Measurements from ENCODE around the gene FGFRL1. TPM values are rescaled to one million over a fixed set of nuclear protein-coding genes. Genes with fewer than 3 reads are reported as not detected.

The FGFRL1 gene
- total and polyA plus RNA-seq, 2 of the 13 experiments (the other 11 are each of a cell fraction or from before 2014, with no cell fraction given) = 19.1 to 30.6 TPM

DNA sequence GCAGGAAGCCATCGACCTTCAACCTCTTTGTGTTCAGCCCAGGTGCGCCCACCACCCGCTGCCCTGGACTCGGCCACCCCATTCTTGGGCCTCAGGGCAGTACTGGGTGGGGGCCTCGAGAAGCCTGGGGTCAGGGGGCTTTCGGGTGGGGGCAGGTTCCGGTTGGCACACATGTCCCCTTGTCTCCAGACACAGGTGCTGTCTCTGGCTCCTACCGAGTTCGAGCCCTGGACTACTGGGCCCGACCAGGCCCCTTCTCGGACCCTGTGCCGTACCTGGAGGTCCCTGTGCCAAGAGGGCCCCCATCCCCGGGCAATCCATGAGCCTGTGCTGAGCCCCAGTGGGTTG is 7.4 kb upstream of the FGFRL1 start:
- peaks cover 9% of the 10 kb centered on the region for H3K4me1 ChIP-seq (ENCODE audit: insufficient read depth, low read length)
- H3K9ac ChIP-seq (ENCODE audit: insufficient read depth, low read depth, low read length) = no peak overlapping the region
- no TSS peak for BruUV-seq (replicated peaks)
- H3K79me2 ChIP-seq (ENCODE audit: insufficient read depth, low read length) = no peaks in the 10 kb centered on the region
- no peak overlapping the region for H3K27ac ChIP-seq (ENCODE audit: extremely low read length, insufficient read depth, low read length)
- ChIA-PET CTCF (ENCODE audit: low intra/inter-chr PET ratio, low total read pairs) (no interaction called here), POLR2A (no interaction called here)
- H3K27me3 ChIP-seq (ENCODE audit: control insufficient read depth in 1 of 2, insufficient read depth in 2 of 2, low read length in 2 of 2) = peaks cover 11 to 42% of the 10 kb centered on the region in 2 experiments
- H4K20me1 ChIP-seq (ENCODE audit: insufficient read depth, low read length) = no peaks in the 10 kb centered on the region
- intact Hi-C loops (cut with micrococcal nuclease; ENCODE audit: unreplicated experiment) = no loop called here
- in situ Hi-C loops (cut with HindIII; ENCODE audit: extremely low pct_ligation_motif_present, low pct_unique_long_range_greater_than_20kb) = no loop called here
- H3K4me3 ChIP-seq (replicated peaks in 1 of 3; ENCODE audit: insufficient read depth in 1 of 3, low read depth in 2 of 3, low read length in 3 of 3) = no peak overlapping the region
- no peaks in the 10 kb centered on the region for H3K36me3 ChIP-seq (replicated peaks in 1 of 2; ENCODE audit: control insufficient read depth in 1 of 2, insufficient read depth in 2 of 2, low read length in 2 of 2)
- 0% methylated on average over 4 of the region's 13 CpGs for WGBS (ENCODE audit: low lambda C conversion rate)
- H3K9me3 ChIP-seq (ENCODE audit: low read length) = no peaks in the 10 kb centered on the region
- no peak overlapping the region for H3K4me2 ChIP-seq (ENCODE audit: low read depth, low read length)
- FAIRE-seq (no peak), ATAC-seq (no peak), DNase-seq (ENCODE audit: low spot score) (no peak)
- no peak overlapping the region for H2AFZ ChIP-seq (ENCODE audit: low read length)
- TF ChIP-seq KLF12 (CRISPR knock-in tag; IDR thresholded peaks at IDR 0.05; ENCODE audit: borderline replicate concordance) (no peak), NFATC3 (CRISPR knock-in tag; IDR thresholded peaks at IDR 0.05) (no peak), RBFOX2 (IDR thresholded peaks at IDR 0.05; ENCODE audit: low read depth, low read length) (no peak), THYN1 (CRISPR knock-in tag; IDR thresholded peaks at IDR 0.05; ENCODE audit: borderline replicate concordance, low read depth) (no peak), ZNF251 (CRISPR knock-in tag; IDR thresholded peaks at IDR 0.05) (no peak), ZNF543 (CRISPR knock-in tag; IDR thresholded peaks at IDR 0.05) (no peak), GPN1 (CRISPR knock-in tag; IDR thresholded peaks at IDR 0.05; ENCODE audit: borderline replicate concordance) (no peak), MEIS1 (CRISPR knock-in tag; IDR thresholded peaks at IDR 0.05; ENCODE audit: borderline replicate concordance) (no peak), KDM5B (CRISPR knock-in tag; IDR thresholded peaks at IDR 0.05; ENCODE audit: borderline replicate concordance) (no peak), KMT2A (CRISPR knock-in tag; IDR thresholded peaks at IDR 0.05) (no peak), TEAD3 (CRISPR knock-in tag; optimal IDR thresholded peaks at IDR 0.05; ENCODE audit: borderline replicate concordance) (no peak), ZNF672 (CRISPR knock-in tag; IDR thresholded peaks at IDR 0.05) (no peak)
- TF ChIP-seq, protein P1, sequence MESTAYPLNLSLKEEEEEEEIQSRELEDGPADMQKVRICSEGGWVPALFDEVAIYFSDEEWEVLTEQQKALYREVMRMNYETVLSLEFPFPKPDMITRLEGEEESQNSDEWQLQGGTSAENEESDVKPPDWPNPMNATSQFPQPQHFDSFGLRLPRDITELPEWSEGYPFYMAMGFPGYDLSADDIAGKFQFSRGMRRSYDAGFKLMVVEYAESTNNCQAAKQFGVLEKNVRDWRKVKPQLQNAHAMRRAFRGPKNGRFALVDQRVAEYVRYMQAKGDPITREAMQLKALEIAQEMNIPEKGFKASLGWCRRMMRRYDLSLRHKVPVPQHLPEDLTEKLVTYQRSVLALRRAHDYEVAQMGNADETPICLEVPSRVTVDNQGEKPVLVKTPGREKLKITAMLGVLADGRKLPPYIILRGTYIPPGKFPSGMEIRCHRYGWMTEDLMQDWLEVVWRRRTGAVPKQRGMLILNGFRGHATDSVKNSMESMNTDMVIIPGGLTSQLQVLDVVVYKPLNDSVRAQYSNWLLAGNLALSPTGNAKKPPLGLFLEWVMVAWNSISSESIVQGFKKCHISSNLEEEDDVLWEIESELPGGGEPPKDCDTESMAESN (CRISPR knock-in tag; conservative IDR thresholded peaks at IDR 0.05) = no peak
- TF ChIP-seq, protein P2, sequence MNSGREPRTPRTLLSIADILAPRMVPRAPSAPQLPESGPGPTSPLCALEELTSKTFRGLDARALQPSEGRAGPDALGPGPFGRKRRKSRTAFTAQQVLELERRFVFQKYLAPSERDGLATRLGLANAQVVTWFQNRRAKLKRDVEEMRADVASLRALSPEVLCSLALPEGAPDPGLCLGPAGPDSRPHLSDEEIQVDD (CRISPR knock-in tag; IDR thresholded peaks at IDR 0.05; ENCODE audit: borderline replicate concordance) = no peak
- TF ChIP-seq, protein P3, sequence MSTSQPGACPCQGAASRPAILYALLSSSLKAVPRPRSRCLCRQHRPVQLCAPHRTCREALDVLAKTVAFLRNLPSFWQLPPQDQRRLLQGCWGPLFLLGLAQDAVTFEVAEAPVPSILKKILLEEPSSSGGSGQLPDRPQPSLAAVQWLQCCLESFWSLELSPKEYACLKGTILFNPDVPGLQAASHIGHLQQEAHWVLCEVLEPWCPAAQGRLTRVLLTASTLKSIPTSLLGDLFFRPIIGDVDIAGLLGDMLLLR (CRISPR knock-in tag; IDR thresholded peaks at IDR 0.05) = no peak
- TF ChIP-seq, protein P4, sequence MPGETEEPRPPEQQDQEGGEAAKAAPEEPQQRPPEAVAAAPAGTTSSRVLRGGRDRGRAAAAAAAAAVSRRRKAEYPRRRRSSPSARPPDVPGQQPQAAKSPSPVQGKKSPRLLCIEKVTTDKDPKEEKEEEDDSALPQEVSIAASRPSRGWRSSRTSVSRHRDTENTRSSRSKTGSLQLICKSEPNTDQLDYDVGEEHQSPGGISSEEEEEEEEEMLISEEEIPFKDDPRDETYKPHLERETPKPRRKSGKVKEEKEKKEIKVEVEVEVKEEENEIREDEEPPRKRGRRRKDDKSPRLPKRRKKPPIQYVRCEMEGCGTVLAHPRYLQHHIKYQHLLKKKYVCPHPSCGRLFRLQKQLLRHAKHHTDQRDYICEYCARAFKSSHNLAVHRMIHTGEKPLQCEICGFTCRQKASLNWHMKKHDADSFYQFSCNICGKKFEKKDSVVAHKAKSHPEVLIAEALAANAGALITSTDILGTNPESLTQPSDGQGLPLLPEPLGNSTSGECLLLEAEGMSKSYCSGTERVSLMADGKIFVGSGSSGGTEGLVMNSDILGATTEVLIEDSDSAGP (CRISPR knock-in tag; IDR thresholded peaks at IDR 0.05; ENCODE audit: borderline replicate concordance) = no peak
- TF ChIP-seq, protein P5, sequence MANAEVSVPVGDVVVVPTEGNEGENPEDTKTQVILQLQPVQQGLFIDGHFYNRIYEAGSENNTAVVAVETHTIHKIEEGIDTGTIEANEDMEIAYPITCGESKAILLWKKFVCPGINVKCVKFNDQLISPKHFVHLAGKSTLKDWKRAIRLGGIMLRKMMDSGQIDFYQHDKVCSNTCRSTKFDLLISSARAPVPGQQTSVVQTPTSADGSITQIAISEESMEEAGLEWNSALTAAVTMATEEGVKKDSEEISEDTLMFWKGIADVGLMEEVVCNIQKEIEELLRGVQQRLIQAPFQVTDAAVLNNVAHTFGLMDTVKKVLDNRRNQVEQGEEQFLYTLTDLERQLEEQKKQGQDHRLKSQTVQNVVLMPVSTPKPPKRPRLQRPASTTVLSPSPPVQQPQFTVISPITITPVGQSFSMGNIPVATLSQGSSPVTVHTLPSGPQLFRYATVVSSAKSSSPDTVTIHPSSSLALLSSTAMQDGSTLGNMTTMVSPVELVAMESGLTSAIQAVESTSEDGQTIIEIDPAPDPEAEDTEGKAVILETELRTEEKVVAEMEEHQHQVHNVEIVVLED (CRISPR knock-in tag; IDR thresholded peaks at IDR 0.05; ENCODE audit: borderline replicate concordance) = no peak
- TF ChIP-seq, protein P6, sequence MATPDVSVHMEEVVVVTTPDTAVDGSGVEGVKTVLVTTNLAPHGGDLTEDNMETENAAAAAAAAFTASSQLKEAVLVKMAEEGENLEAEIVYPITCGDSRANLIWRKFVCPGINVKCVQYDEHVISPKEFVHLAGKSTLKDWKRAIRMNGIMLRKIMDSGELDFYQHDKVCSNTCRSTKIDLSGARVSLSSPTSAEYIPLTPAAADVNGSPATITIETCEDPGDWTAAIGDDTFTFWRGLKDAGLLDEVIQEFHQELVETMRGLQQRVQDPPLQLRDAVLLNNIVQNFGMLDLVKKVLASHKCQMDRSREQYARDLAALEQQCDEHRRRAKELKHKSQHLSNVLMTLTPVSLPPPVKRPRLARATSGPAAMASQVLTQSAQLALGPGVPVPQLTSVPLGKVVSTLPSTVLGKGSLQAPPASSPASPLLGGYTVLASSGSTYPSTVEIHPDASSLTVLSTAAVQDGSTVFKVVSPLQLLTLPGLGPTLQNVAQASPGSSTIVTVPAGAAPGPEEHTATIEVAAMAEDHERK (CRISPR knock-in tag; IDR thresholded peaks at IDR 0.05; ENCODE audit: low read depth) = no peak

Measured in HepG2 (cell line).